SK-N-MC (cell line): ENCODE measurements around the gene POLR3F.
"Not testable (repeated sequence)": the region's sequence is repeated elsewhere in the genome, so short reads cannot be mapped to it uniquely, and the experiment has no call there.

ENCODE experiments used
- DNase-seq: peaks from one replicate; pipeline ENCODE4 v3.0.0-alpha.2; 2011; ENCODE audit warnings: low read depth, low spot score
- H3K27ac ChIP-seq: fragments of 200-600 bp; sonication (generic); 2 replicates; pipeline ENCODE4 v1.5.1; 2016; ENCODE audit warnings: mixed run types
- H3K36me3 ChIP-seq: fragments of 200-600 bp; sonication (generic); 2 replicates; pipeline ENCODE4 v1.6.1; 2017; ENCODE audit warnings: antibody characterized with exemption, low read length, mixed read lengths; ENCODE audit not compliant: insufficient read depth
- H3K4me3 ChIP-seq: fragments of 200-600 bp; sonication (generic); 2 replicates; pipeline ENCODE4 v1.5.1; 2016
- H3K9ac ChIP-seq: fragments of 200-600 bp; sonication (generic); 2 replicates; pipeline ENCODE4 v1.8.0; 2017; ENCODE audit warnings: mixed run types, mixed read lengths; ENCODE audit not compliant: insufficient read length
- H3K9me3 ChIP-seq: fragments of 200-600 bp; sonication (generic); 2 replicates; pipeline ENCODE4 v1.6.1; 2017; ENCODE audit warnings: low read depth, mild to moderate bottlenecking, antibody characterized with exemption, low read length, moderate library complexity, mixed read lengths
- EZH2 ChIP-seq: fragments of 200-600 bp; sonication (generic); IDR thresholded peaks from one replicate; pipeline ENCODE4 v1.6.1; 2017; ENCODE audit warnings: antibody characterized with exemption
- FOXP2 ChIP-seq: optimal IDR thresholded peaks from 2 replicates; pipeline ENCODE3; 2011; ENCODE audit warnings: mild to moderate bottlenecking, moderate library complexity; ENCODE audit not compliant: insufficient read depth; ENCODE audit errors: extremely low read length, control extremely low read depth
- POLR2AphosphoS5 ChIP-seq: IDR thresholded peaks from 2 replicates; pipeline ENCODE4 v1.6.1; 2012; ENCODE audit warnings: mild to moderate bottlenecking, low read depth, low read length, borderline replicate concordance

POLR3F gene

DNA sequence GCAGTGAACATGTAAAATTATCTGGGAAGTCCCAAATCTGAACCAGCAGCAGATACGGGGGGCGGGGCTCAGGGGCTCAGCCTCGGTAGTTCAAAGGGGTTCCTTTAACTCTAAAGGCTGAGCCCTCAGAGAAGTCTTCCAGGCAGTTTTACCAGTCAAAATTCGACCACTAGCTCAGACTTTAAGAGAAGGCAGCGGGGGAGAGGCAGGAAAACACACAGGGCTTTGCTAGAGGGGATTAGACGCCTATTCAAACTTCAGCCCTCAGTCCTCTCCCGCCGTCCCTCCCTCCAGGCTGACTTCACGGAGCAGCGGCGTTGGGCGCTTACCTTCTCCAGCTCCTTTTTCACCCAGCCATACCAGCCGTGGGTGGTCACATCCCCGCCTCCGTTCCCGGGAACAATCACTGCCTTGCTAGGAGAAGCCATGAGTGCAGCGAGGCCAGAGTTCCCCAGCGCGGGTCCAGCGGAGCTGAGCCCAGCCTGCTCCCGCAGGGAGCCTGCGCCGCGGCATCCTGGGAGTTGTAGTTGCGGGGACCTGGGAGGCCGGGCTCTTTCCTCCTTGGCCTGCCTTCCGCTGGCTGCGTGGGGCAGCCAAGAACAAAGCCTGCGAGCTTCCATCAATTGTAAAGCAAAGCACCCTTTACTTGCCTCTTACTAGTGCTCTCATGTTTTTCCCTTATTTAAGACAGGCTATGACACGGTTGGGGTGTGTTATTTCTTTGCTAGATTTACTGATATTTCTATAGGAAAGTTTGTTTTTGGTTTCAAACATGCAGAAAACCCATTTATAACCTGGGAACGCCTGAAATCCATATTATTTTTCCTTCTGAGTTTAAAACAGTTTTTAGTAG, 29.8 kb downstream of the POLR3F start, which contains the start of gene RBBP9:
Gene RBBP9, minus strand, starts transcription at position 486 of the 853 bp plus-strand sequence. Its CDS starts 58 bp downstream, at position 428.
- DNase-seq = peak; percentile 6
- no peak for TF ChIP-seq FOXP2
- peak; percentile 85; the same call in 1 of the 2 replicates for TF ChIP-seq POLR2AphosphoS5
- TF ChIP-seq EZH2 = no peak
- H3K9ac ChIP-seq = peak within 1 kb of the TSS; percentile 78
- no peaks in the 10 kb centered on the region for H3K9me3 ChIP-seq
- peak within 1 kb of the TSS; percentile 99 for H3K4me3 ChIP-seq
- H3K36me3 ChIP-seq = peaks cover 13% of the 10 kb centered on the region; the same call in 1 of the 2 replicates
- peak within 1 kb of the TSS; percentile 74 for H3K27ac ChIP-seq

DNA sequence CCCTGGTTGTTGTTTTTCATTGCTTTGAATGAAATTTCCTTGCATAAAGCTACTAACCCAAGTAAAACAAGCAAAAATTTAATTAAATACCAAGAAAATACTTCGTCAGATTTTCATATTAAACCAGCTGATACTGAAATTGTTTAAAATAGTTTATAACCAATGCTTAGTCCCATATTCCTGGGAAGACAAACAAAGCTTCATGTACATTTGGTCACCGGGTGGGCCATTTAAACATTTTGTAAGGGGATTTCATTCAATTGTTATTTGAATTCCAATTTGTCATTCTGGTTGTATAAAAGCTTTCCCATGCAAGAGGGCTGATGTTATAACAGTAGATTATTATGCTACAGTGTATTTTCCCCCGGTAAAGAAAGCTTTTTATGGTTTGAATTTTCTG, 30.4 kb downstream of the POLR3F start:
- DNase-seq = no peak
- H3K9me3 ChIP-seq = no peaks in the 10 kb centered on the region
- TF ChIP-seq FOXP2 (no peak), EZH2 (no peak), POLR2AphosphoS5 (no peak)
- peak overlapping the region; percentile 99 for H3K4me3 ChIP-seq
- peak overlapping the region; percentile 74 for H3K27ac ChIP-seq
- H3K36me3 ChIP-seq = peaks cover 11% of the 10 kb centered on the region; the same call in 1 of the 2 replicates
- peak overlapping the region; percentile 78 for H3K9ac ChIP-seq

DNA sequence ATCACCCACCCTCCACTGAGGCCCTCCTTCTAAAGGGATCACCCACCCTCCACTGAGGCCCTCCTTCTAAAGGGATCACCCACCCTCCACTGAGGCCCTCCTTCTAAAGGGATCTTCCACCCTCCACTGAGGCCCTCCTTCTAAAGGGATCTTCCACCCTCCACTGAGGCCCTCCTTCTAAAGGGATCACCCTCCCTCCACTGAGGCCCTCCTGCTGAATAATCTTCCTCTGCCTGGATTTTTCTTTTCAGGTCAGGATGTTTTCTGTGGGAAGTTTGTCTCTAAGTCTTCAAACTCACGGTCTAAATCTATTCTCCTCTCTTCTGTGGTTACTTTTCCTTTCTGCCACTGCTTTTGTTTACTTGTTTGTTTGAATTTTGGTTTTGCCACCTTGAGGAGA, 34.5 kb downstream of the POLR3F start:
- H3K27ac ChIP-seq, H3K36me3 ChIP-seq, H3K4me3 ChIP-seq, H3K9me3 ChIP-seq, H3K9ac ChIP-seq, DNase-seq: not testable (repeated sequence)

DNA sequence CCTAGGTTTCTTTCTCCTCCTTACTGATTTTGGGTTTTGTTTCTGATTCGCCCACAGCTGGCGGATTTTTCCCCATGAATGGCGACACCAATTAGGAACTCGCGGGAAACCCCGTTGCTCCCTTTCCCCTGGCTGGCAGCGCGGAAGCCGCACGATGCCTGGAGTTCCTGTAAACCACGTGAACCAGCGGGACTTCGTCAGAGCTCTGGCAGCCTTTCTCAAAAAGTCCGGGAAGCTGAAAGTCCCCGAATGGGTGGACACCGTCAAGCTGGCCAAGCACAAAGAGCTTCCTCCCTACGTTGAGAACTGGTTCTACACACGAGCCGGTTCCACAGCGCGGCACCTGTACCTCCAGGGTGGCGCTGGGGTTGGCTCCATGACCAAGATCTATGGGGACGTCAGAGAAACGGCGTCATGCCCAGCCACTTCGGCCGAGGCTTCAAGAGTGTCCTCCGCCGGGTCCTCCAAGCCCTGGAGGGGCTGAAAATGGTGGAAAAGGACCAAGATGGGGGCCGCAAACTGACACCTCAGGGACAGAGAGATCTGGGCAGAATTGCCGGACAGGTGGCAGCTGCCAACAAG, 37.4 kb downstream of the POLR3F start:
- no peak for DNase-seq
- no peaks in the 10 kb centered on the region for H3K9me3 ChIP-seq
- H3K9ac ChIP-seq = no peak overlapping the region
- H3K36me3 ChIP-seq = peaks cover 4% of the 10 kb centered on the region; the same call in 1 of the 2 replicates
- no peak for TF ChIP-seq FOXP2
- no peak for TF ChIP-seq POLR2AphosphoS5
- TF ChIP-seq EZH2 = no peak
- no peak overlapping the region for H3K27ac ChIP-seq
- no peak overlapping the region for H3K4me3 ChIP-seq

DNA sequence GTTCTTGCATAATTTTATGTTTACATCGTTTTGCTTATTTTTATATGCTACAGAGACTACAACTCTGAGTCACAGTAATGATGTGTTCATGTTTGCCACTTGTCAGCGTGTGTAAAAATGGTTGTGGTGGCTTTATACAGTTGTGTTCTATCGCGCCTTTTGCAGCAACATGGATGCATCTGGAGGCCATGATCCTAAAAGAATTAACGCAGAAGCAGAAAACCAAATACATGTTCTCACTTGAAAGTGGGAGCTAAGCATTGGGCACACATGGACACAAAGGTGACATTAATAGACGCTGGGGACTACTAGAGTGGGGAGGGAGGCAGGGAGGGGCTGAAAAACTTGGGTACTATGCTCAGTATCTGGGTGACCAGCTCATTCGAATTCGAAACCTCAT, 39.6 kb downstream of the POLR3F start:
- no peak for TF ChIP-seq FOXP2
- no peak for TF ChIP-seq POLR2AphosphoS5
- TF ChIP-seq EZH2 = no peak
- H3K4me3 ChIP-seq = peak overlapping the region; percentile 87
- H3K27ac ChIP-seq = peak overlapping the region; percentile 97; the same call in 1 of the 2 replicates
- no peak for DNase-seq
- peak overlapping the region; percentile 85 for H3K9ac ChIP-seq
- H3K36me3 ChIP-seq = peaks cover 26% of the 10 kb centered on the region
- H3K9me3 ChIP-seq = no peaks in the 10 kb centered on the region

DNA sequence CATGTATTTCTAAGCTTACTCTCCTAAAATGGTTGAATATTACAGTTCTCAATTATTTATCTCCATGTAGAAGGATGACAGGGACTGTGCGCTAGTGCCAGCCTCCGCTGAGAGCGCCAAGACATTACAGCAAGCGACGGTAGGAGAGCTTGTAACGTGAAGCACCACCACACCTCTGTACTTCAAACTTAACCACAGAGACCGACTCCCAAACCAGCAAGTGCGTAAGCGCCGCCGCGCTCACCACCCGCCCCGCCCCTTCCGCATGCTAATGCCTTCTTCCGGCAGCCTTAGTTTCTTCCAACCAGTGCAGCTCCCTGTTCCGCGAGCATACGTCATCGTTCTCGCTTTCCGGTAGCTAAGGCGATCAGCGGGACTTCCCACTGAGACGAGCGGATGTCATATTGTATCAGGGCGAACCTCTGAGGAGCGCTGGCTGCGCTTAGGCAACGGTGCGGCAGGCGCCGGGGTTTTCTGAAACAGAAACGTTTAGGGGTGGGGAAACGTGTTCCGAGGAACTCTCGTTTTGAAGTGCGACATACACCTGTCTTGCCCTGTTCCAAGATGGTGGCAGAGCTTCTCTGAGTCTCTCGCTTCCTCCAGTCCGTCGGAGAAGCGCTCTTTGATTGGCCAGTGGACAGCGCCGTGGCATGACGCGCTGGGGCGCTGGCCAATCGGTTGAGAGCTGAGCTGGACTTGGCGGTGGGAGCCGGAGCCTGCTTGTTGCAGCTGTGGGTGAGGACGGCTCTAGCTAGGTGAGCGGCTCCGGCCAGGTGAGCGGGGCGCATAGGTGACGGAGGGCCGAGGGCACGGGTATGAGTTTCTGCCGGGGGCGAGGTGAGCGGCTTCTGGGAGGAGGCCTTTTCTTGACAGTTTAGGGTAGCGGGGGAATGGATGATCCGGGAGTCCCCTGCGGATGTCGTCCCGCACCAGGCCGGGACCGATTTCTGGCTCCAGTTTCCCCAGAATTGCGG, 40.3 kb downstream of the POLR3F start, which contains the start of gene SEC23B:
Gene SEC23B, plus strand, starts transcription at position 723 of the 974 bp plus-strand sequence. CDS start 2,896 bp downstream, outside the sequence.
- H3K9me3 ChIP-seq = no peaks in the 10 kb centered on the region
- H3K27ac ChIP-seq = peak within 1 kb of the TSS; percentile 97
- TF ChIP-seq FOXP2 (peak; percentile 42), EZH2 (no peak), POLR2AphosphoS5 (peak; percentile 88)
- peaks cover 29% of the 10 kb centered on the region for H3K36me3 ChIP-seq
- peak within 1 kb of the TSS; percentile 85 for H3K9ac ChIP-seq
- DNase-seq = peak; percentile 95
- H3K4me3 ChIP-seq = peak within 1 kb of the TSS; percentile 87

DNA sequence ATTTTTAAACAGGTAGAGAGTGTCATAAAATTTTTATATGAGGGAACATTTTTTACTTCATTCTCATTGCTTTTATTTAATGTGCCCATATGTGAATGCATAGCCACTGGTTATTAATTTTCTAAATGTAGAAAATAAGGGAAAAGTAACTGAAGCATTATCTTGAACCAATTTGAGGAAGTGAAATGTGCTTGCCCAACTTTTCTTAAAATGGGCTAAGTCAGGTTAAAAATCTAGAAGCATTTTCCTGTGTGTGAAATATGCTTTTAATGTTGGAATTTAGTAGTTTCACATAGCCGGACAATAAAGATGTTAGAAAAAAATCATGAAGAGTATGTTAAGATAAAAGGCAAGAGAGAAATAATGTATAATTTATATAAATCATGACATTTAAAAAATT, 44.4 kb downstream of the POLR3F start:
- no peak for DNase-seq
- H3K27ac ChIP-seq = no peak overlapping the region
- TF ChIP-seq FOXP2 = no peak
- no peak for TF ChIP-seq POLR2AphosphoS5
- no peak for TF ChIP-seq EZH2
- peaks cover 53% of the 10 kb centered on the region for H3K36me3 ChIP-seq
- H3K9me3 ChIP-seq = no peaks in the 10 kb centered on the region
- peak overlapping the region; percentile 37 for H3K9ac ChIP-seq
- H3K4me3 ChIP-seq = no peak overlapping the region
